WTC11 (cell line): ENCODE data around the gene LRRC14B.

Source experiments
- ATF3 ChIP-seq: sonication (generic); formaldehyde crosslinking; conservative IDR thresholded peaks from 2 replicates; pipeline ENCODE4 v1.8.1; 2022; ENCODE audit warnings: mild to moderate bottlenecking, missing genetic modification reagents
- CTCF ChIP-seq: fragments of 200-600 bp; IDR thresholded peaks from 2 replicates; pipeline ENCODE4 v1.8.0; 2022; ENCODE audit warnings: antibody characterized with exemption
- ETV6 ChIP-seq: sonication (generic); formaldehyde crosslinking; IDR thresholded peaks from 2 replicates; pipeline ENCODE4 v1.8.1; 2022; ENCODE audit warnings: mild to moderate bottlenecking, missing genetic modification reagents
- NR1H2 ChIP-seq: sonication (generic); formaldehyde crosslinking; IDR thresholded peaks from 2 replicates; pipeline ENCODE4 v1.9.0; 2021; ENCODE audit warnings: mild to moderate bottlenecking, moderate library complexity, missing genetic modification reagents
- SP1 ChIP-seq: sonication (generic); formaldehyde crosslinking; conservative IDR thresholded peaks from 2 replicates; pipeline ENCODE4 v1.8.1; 2022; ENCODE audit warnings: missing genetic modification reagents
- TF ChIP-seq, protein P1 (sequence below): sonication (generic); formaldehyde crosslinking; IDR thresholded peaks from 2 replicates; pipeline ENCODE4 v1.8.1; 2022; ENCODE audit warnings: low read depth, missing genetic modification reagents, borderline replicate concordance
- TF ChIP-seq, protein P2 (sequence below): sonication (generic); formaldehyde crosslinking; IDR thresholded peaks from 2 replicates; pipeline ENCODE4 v1.8.1; 2022; ENCODE audit warnings: low read depth, mild to moderate bottlenecking, moderate library complexity, missing genetic modification reagents, borderline replicate concordance

DNA sequence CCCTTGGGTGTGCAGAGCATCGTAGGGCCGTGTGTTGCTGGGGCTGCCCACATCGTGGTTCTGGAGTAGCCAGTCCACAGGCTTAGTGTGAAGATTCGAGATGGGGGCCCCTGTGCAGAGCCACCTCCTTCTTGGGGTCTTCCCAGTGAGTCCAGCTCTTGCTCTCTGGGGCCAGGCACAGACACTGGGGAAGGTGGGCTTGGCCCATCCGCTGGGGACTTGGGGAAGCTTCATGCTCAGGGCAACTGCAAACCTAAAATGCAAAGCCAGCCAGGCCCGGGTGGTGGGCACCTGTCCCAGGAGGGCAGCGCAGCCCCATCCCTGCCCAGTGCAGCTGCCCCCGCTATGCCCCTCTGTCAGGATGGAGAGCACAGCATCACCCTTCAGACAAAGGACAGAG is 46.4 kb upstream of the LRRC14B start:
- TF ChIP-seq CTCF (no peak), SP1 (CRISPR knock-in tag) (no peak), NR1H2 (no peak), ETV6 (CRISPR knock-in tag) (no peak), ATF3 (no peak)
- TF ChIP-seq, protein P1, sequence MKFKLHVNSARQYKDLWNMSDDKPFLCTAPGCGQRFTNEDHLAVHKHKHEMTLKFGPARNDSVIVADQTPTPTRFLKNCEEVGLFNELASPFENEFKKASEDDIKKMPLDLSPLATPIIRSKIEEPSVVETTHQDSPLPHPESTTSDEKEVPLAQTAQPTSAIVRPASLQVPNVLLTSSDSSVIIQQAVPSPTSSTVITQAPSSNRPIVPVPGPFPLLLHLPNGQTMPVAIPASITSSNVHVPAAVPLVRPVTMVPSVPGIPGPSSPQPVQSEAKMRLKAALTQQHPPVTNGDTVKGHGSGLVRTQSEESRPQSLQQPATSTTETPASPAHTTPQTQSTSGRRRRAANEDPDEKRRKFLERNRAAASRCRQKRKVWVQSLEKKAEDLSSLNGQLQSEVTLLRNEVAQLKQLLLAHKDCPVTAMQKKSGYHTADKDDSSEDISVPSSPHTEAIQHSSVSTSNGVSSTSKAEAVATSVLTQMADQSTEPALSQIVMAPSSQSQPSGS (CRISPR knock-in tag), result no peak
- TF ChIP-seq, protein P2, sequence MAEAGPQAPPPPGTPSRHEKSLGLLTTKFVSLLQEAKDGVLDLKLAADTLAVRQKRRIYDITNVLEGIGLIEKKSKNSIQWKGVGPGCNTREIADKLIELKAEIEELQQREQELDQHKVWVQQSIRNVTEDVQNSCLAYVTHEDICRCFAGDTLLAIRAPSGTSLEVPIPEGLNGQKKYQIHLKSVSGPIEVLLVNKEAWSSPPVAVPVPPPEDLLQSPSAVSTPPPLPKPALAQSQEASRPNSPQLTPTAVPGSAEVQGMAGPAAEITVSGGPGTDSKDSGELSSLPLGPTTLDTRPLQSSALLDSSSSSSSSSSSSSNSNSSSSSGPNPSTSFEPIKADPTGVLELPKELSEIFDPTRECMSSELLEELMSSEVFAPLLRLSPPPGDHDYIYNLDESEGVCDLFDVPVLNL, result no peak
